ENCODE data around the gene ACTR2. TPM values are rescaled to one million over a fixed set of nuclear protein-coding genes. Genes with fewer than 3 reads are reported as not detected.
A peak's percentile ranks its signal among the peaks of the same experiment; 100 is the strongest.

The ACTR2 gene
- total RNA-seq, 1 donor from 2014 or later = 124 TPM

GRCh38 chr2:65186093-65186868, 41.4 kb upstream of the ACTR2 start:
- Mint-ChIP-seq H3K4me1 (peaks cover 4% of the 10 kb centered on the region), H3K36me3 (no peaks in the 10 kb centered on the region), H3K27ac (no peak overlapping the region), H3K9me3 (no peaks in the 10 kb centered on the region), H3K27me3 (ENCODE audit: insufficient read depth, low read depth) (peaks cover 3% of the 10 kb centered on the region), H3K4me3 (no peak overlapping the region)
- Histone ChIP-seq H3K9ac (no peak overlapping the region), H3K4me1 (no peaks in the 10 kb centered on the region), H3K27me3 (no peaks in the 10 kb centered on the region), H3K27ac (no peak overlapping the region), H2AFZ (replicated peaks) (peak overlapping the region; percentile 82), H3K4me2 (no peak overlapping the region), H3F3A (ENCODE audit: low read depth) (no peaks in the 10 kb centered on the region), H3K9me3 (ENCODE audit: low read depth) (no peaks in the 10 kb centered on the region), H3K79me2 (ENCODE audit: low read depth) (no peaks in the 10 kb centered on the region), H3K36me3 (no peaks in the 10 kb centered on the region), H3K4me3 (no peak overlapping the region), H4K20me1 (ENCODE audit: low read depth) (no peaks in the 10 kb centered on the region)
- DNase-seq (ENCODE audit: low spot score) = no peak
- TF ChIP-seq CTCF (IDR thresholded peaks at IDR 0.05) (no peak), EZH2 (IDR thresholded peaks at IDR 0.05) (no peak), EZH2phosphoT487 (IDR thresholded peaks at IDR 0.05) (no peak)

DNA sequence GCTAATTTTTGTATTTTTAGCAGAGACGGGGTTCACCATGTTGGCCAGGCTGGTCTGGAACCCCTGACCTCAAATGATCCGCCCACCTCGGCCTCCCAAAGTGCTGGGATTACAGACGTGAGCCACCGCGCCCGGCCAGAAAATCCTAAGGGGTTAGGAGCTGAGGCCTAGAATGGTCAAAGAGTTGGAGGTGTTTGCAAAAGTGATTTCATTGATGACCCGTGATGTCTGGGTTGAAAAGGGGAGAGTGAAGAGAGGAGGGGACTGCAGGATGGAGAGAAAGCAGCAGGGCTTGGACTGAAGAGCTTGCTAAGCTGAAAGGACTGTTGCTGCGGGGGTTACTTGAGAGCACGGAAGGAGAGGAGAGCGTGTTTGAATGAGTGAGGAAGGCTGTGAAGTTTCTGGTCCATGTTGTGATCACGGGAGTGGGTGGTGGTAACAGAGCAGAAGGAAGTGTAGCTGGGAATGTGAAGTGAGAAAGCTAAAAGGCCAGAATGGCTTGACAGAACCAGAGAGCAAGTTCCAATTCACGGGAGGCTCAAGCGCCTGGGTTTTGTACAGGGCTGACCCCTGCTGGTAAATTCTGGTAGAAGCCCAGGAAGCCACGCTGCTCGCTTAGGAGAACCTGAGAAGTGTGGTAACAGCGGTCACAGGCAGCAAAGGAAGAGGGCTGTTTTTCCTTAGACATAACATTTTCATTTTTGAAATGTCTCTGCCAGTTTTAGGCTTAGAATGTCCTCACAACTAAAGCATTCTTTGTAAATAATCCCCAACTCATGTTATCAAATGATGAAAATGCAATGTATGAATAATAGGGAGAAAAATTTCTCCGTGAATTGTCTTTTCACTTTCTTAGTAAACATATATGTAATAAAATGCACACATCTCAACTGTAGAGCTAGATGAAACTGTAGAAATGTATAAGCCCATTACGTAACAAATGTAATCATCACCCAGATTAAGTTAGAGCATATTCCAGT, 40.5 kb upstream of the ACTR2 start:
- no peaks in the 10 kb centered on the region for H3K9me3 ChIP-seq (ENCODE audit: low read depth)
- no peaks in the 10 kb centered on the region for H4K20me1 ChIP-seq (ENCODE audit: low read depth)
- peaks cover 4% of the 10 kb centered on the region for H3K4me1 Mint-ChIP-seq
- H3K36me3 ChIP-seq = no peaks in the 10 kb centered on the region
- no peaks in the 10 kb centered on the region for H3K4me1 ChIP-seq
- peak overlapping the region; percentile 82 for H2AFZ ChIP-seq (replicated peaks)
- no peak overlapping the region for H3K27ac ChIP-seq
- H3K4me3 ChIP-seq = no peak overlapping the region
- peak; percentile 87 for DNase-seq (ENCODE audit: low spot score)
- no peaks in the 10 kb centered on the region for H3K79me2 ChIP-seq (ENCODE audit: low read depth)
- H3K4me2 ChIP-seq = no peak overlapping the region
- H3K27ac Mint-ChIP-seq = peak overlapping the region; percentile 57
- H3K9me3 Mint-ChIP-seq = no peaks in the 10 kb centered on the region
- H3F3A ChIP-seq (ENCODE audit: low read depth) = no peaks in the 10 kb centered on the region
- H3K9ac ChIP-seq = no peak overlapping the region
- peaks cover 3% of the 10 kb centered on the region for H3K27me3 Mint-ChIP-seq (ENCODE audit: insufficient read depth, low read depth)
- H3K36me3 Mint-ChIP-seq = no peaks in the 10 kb centered on the region
- no peaks in the 10 kb centered on the region for H3K27me3 ChIP-seq
- TF ChIP-seq CTCF (IDR thresholded peaks at IDR 0.05) (peak; percentile 82), EZH2phosphoT487 (IDR thresholded peaks at IDR 0.05) (no peak)
- peak overlapping the region; percentile 4 for H3K4me3 Mint-ChIP-seq

DNA sequence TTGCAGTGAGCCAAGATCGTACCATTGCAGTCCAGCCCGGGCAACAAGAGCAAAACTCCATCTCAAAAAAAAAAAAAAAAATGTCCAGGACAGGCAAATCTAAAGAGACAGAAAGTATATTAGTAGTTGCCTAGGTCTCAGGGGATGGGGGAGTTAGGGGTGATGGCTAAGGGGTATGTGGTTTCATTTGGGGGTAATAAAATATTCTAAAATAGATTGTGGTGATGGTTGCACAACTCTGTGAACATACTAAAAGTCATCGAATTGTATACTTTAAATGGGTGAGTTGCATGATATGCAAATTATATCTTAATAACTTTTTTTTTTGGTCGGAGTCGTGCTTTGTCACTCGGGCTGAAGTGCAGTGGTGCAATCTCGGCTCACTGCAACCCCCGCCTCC, 34.2 kb upstream of the ACTR2 start:
- H3K4me3 Mint-ChIP-seq = no peak overlapping the region
- Histone ChIP-seq H3K27ac (no peak overlapping the region), H3K4me3 (no peak overlapping the region), H2AFZ (replicated peaks) (no peak overlapping the region), H3K9me3 (ENCODE audit: low read depth) (no peaks in the 10 kb centered on the region), H3K9ac (no peak overlapping the region), H3K27me3 (no peaks in the 10 kb centered on the region), H4K20me1 (ENCODE audit: low read depth) (no peaks in the 10 kb centered on the region), H3K36me3 (no peaks in the 10 kb centered on the region), H3K4me2 (no peak overlapping the region), H3K4me1 (peaks cover 14% of the 10 kb centered on the region), H3K79me2 (ENCODE audit: low read depth) (no peaks in the 10 kb centered on the region), H3F3A (ENCODE audit: low read depth) (peaks cover 9% of the 10 kb centered on the region)
- TF ChIP-seq EZH2phosphoT487 (IDR thresholded peaks at IDR 0.05) (no peak), CTCF (IDR thresholded peaks at IDR 0.05) (no peak), EZH2 (IDR thresholded peaks at IDR 0.05) (no peak)
- H3K9me3 Mint-ChIP-seq = no peaks in the 10 kb centered on the region
- peaks cover 9% of the 10 kb centered on the region for H3K4me1 Mint-ChIP-seq
- no peak overlapping the region for H3K27ac Mint-ChIP-seq
- H3K27me3 Mint-ChIP-seq (ENCODE audit: insufficient read depth, low read depth) = no peaks in the 10 kb centered on the region
- no peaks in the 10 kb centered on the region for H3K36me3 Mint-ChIP-seq
- no peak for DNase-seq (ENCODE audit: low spot score)

Measured in neural progenitor cell (in vitro differentiated cells).